ENCODE results near the gene GPR146. TPM values are rescaled to one million over a fixed set of nuclear protein-coding genes. Genes with fewer than 3 reads are reported as not detected.

GPR146 gene
- polyA plus RNA-seq, 1 experiment = 0.69 TPM

- H3K27me3 ChIP-seq (ENCODE audit: control insufficient read depth, insufficient read depth, low read length) = no peaks in the 10 kb centered on the region
- ChIA-PET POLR2A (no interaction called here), CTCF (interaction anchor here (3.3 kb wide), 1 partner anchor 11 kb away, joined by 16 read pairs; no protein-coding TSS in a partner anchor)
- H3K27ac ChIP-seq (ENCODE audit: low read depth, low read length) = no peak overlapping the region
- no peak overlapping the region for H3K4me3 ChIP-seq (ENCODE audit: low read depth, low read length)
- peaks cover 3% of the 10 kb centered on the region; the same call in 1 of the 2 replicates for H3K9me3 ChIP-seq (ENCODE audit: control insufficient read depth, insufficient read depth, low read length)
- DNase-seq (ENCODE audit: low read depth, low spot score) = peak; percentile 8
- no peak for TF ChIP-seq CTCF (IDR thresholded peaks at IDR 0.05; ENCODE audit: low read depth, low read length)
Observed at GRCh38 chr7:1054861-1055450, 10.6 kb downstream of the GPR146 start.

DNA sequence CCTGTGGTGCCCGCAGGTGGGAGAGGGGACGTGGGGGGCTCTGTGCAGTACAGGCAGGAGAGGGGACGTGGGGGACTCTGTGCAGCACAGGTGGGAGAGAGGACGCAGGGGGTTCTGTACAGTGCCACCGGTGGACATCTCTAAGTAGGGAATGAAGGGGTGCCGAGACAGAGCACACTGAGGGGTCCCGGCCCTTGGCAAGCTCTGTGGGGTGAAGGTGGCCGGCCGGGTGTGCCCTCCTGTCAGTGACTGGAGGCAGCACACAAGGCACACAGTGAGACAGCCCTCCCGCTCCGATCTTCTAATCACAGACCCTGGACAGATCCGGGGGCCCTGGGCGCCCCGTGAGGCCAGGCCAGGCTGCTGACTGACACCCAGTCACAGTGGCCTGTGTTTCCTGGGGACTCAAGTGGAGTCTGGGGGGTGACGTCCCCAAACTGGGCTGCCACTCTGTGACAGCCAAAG lies 11.2 kb downstream of the GPR146 start:
- Histone ChIP-seq H3K27me3 (ENCODE audit: control insufficient read depth, insufficient read depth, low read length) (no peaks in the 10 kb centered on the region), H3K4me3 (ENCODE audit: low read depth, low read length) (no peak overlapping the region), H3K27ac (ENCODE audit: low read depth, low read length) (no peak overlapping the region), H3K9me3 (ENCODE audit: control insufficient read depth, insufficient read depth, low read length) (peaks cover 3% of the 10 kb centered on the region; the same call in 1 of the 2 replicates)
- ChIA-PET CTCF (interaction anchor here (3.3 kb wide), 1 partner anchor 10 kb away, joined by 16 read pairs; no protein-coding TSS in a partner anchor), POLR2A (no interaction called here)
- TF ChIP-seq CTCF (IDR thresholded peaks at IDR 0.05; ENCODE audit: low read depth, low read length) = no peak
- no peak for DNase-seq (ENCODE audit: low read depth, low spot score)

- Histone ChIP-seq H3K27ac (ENCODE audit: low read depth, low read length) (no peak overlapping the region), H3K9me3 (ENCODE audit: control insufficient read depth, insufficient read depth, low read length) (peaks cover 3% of the 10 kb centered on the region; the same call in 1 of the 2 replicates), H3K4me3 (ENCODE audit: low read depth, low read length) (no peak overlapping the region), H3K27me3 (ENCODE audit: control insufficient read depth, insufficient read depth, low read length) (no peaks in the 10 kb centered on the region)
- DNase-seq (ENCODE audit: low read depth, low spot score) = no peak
- no peak for TF ChIP-seq CTCF (IDR thresholded peaks at IDR 0.05; ENCODE audit: low read depth, low read length)
- POLR2A ChIA-PET = no interaction called here
- CTCF ChIA-PET = interaction anchor here (0.5 to 3.3 kb wide), 2 partner anchors 10 to 116 kb away, joined by 3 to 16 read pairs; no protein-coding TSS in a partner anchor
Observed at GRCh38 chr7:1055956-1056784, 11.8 kb downstream of the GPR146 start.

DNA sequence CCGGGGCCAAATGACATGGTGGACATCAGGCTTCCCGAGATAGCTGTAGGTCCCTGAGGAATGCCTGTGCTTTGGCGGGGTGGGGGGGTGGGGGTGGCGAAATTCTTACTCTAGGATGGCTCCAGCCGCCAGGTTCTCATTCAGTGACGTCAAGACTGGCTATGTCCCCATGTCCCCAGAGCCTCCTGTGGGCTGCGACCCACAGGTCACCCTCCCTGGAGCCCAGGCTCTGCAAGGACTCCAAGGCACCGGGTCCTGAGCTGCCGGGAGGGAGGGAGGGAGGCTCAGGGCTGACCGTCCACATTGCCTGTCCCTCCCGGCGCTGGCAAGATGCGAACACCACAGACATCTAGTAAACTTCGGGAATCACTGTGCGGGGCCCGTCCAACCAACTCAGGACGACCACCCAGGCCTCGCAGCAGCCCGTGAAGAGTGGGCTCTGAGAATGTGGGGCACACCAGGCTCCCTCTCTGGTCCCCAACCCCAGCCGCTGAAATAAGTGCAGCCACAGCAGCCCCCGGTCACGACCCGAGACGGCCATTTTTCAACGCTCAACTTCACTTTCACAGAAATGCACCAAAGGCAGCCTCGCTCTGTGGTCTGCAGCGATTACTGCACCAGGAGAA lies 12.6 kb downstream of the GPR146 start:
- Histone ChIP-seq H3K27me3 (ENCODE audit: control insufficient read depth, insufficient read depth, low read length) (no peaks in the 10 kb centered on the region), H3K4me3 (ENCODE audit: low read depth, low read length) (no peak overlapping the region), H3K9me3 (ENCODE audit: control insufficient read depth, insufficient read depth, low read length) (peaks cover 3% of the 10 kb centered on the region; the same call in 1 of the 2 replicates), H3K27ac (ENCODE audit: low read depth, low read length) (no peak overlapping the region)
- no peak for DNase-seq (ENCODE audit: low read depth, low spot score)
- ChIA-PET POLR2A (no interaction called here), CTCF (interaction anchor here (3.3 kb wide), 1 partner anchor 9 kb away, joined by 16 read pairs; no protein-coding TSS in a partner anchor)
- TF ChIP-seq CTCF (IDR thresholded peaks at IDR 0.05; ENCODE audit: low read depth, low read length) = no peak
